Osteoblast (primary cell): ENCODE measurements around the gene SLC24A4. TPM values are rescaled to one million over a fixed set of nuclear protein-coding genes. Genes with fewer than 3 reads are reported as not detected.

Experiments
- DNase-seq: peaks from one replicate; pipeline ENCODE4 v3.0.0; 2011; ENCODE audit warnings: low spot score, mixed read lengths; ENCODE audit not compliant: insufficient read length; ENCODE audit errors: missing footprints
- H2AFZ ChIP-seq: 2 replicates; pipeline ENCODE4 v1.6.0; 2011; ENCODE audit warnings: mild to moderate bottlenecking, low read length
- H3K27ac ChIP-seq: 2 replicates; pipeline ENCODE4 v1.5.1; 2011; ENCODE audit warnings: mild to moderate bottlenecking, low read depth, low read length, moderate library complexity
- H3K27me3 ChIP-seq: 2 replicates; pipeline ENCODE4 v1.6.0; 2012; ENCODE audit warnings: mild to moderate bottlenecking, control low read depth, inconsistent platforms, low read length, moderate library complexity; ENCODE audit not compliant: insufficient read depth
- H3K36me3 ChIP-seq: 2 replicates; pipeline ENCODE4 v1.5.1; 2011; ENCODE audit warnings: mild to moderate bottlenecking, low read length, control low read depth, moderate library complexity; ENCODE audit not compliant: insufficient read depth
- H3K4me1 ChIP-seq: 2 replicates; pipeline ENCODE4 v1.5.1; 2011; ENCODE audit warnings: mild to moderate bottlenecking, low read length, control low read depth, moderate library complexity; ENCODE audit not compliant: insufficient read depth
- H3K4me2 ChIP-seq: 2 replicates; pipeline ENCODE4 v1.6.0; 2011; ENCODE audit warnings: mild to moderate bottlenecking, low read length; ENCODE audit not compliant: insufficient read depth
- H3K4me3 ChIP-seq: fragments of 200-600 bp; sonication (generic); 3 replicates; pipeline ENCODE4 v1.5.1; 2012; ENCODE audit warnings: mild to moderate bottlenecking, low read length, inconsistent platforms; ENCODE audit not compliant: insufficient read depth
- H3K79me2 ChIP-seq: 2 replicates; pipeline ENCODE4 v1.6.0; 2012; ENCODE audit warnings: mild to moderate bottlenecking, low read length, control low read depth, inconsistent platforms; ENCODE audit not compliant: insufficient read depth
- H3K9me3 ChIP-seq: 2 replicates; pipeline ENCODE4 v1.5.1; 2011; ENCODE audit warnings: low read depth, low read length, control low read depth
- H4K20me1 ChIP-seq: 2 replicates; pipeline ENCODE4 v1.6.0; 2012; ENCODE audit warnings: mild to moderate bottlenecking, low read length, control low read depth; ENCODE audit not compliant: insufficient read depth
- CTCF ChIP-seq: IDR thresholded peaks from 2 replicates; pipeline ENCODE4 v1.5.1; 2011; ENCODE audit warnings: mild to moderate bottlenecking, low read depth, low read length, moderate library complexity; ENCODE audit errors: extremely low read depth
- total RNA-seq: library from RNA; depleted of rRNA; stranded (reverse); fragments of >200 nt; gene quantifications from 2 replicates; pipeline ENCODE4 v1.2.3, GENCODE V29; 2012

The SLC24A4 gene
- total RNA-seq, 1 donor, result under 0.01 TPM

- peaks cover 61% of the 10 kb centered on the region for H4K20me1 ChIP-seq
- H3K79me2 ChIP-seq, result peaks cover 75% of the 10 kb centered on the region
- H3K27me3 ChIP-seq, result no peaks in the 10 kb centered on the region
- H3K27ac ChIP-seq, result no peak overlapping the region
- H3K4me2 ChIP-seq, result no peak overlapping the region
- no peak for TF ChIP-seq CTCF
- H3K4me3 ChIP-seq, result no peak overlapping the region
- peak; percentile 48 for DNase-seq
- H3K9me3 ChIP-seq, result no peaks in the 10 kb centered on the region
- peaks cover 2% of the 10 kb centered on the region for H3K4me1 ChIP-seq
- no peaks in the 10 kb centered on the region for H3K36me3 ChIP-seq
- H2AFZ ChIP-seq, result no peak overlapping the region
Observed at GRCh38 chr14:92524602-92525185, 201.7 kb downstream of the SLC24A4 start.

- Histone ChIP-seq H4K20me1 (peaks cover 54% of the 10 kb centered on the region), H3K4me3 (no peak overlapping the region), H3K9me3 (no peaks in the 10 kb centered on the region), H3K27ac (no peak overlapping the region), H2AFZ (no peak overlapping the region), H3K4me2 (no peak overlapping the region), H3K27me3 (no peaks in the 10 kb centered on the region), H3K36me3 (no peaks in the 10 kb centered on the region), H3K4me1 (peaks cover 7% of the 10 kb centered on the region), H3K79me2 (peaks cover 72% of the 10 kb centered on the region)
- DNase-seq, result peak; percentile 57
- no peak for TF ChIP-seq CTCF
Observed at GRCh38 chr14:92525322-92526095, 202.5 kb downstream of the SLC24A4 start.

- Histone ChIP-seq H3K27me3 (no peaks in the 10 kb centered on the region), H4K20me1 (peaks cover 42% of the 10 kb centered on the region), H3K79me2 (peaks cover 69% of the 10 kb centered on the region), H3K4me3 (no peak overlapping the region), H3K36me3 (no peaks in the 10 kb centered on the region), H3K9me3 (no peaks in the 10 kb centered on the region), H3K4me1 (peaks cover 11% of the 10 kb centered on the region), H3K27ac (no peak overlapping the region), H3K4me2 (no peak overlapping the region), H2AFZ (no peak overlapping the region)
- no peak for TF ChIP-seq CTCF
- DNase-seq, result no peak
Observed at GRCh38 chr14:92527721-92528120, 204.8 kb downstream of the SLC24A4 start.

GRCh38 chr14:92528486-92529100 lies 205.6 kb downstream of the SLC24A4 start:
- Histone ChIP-seq H4K20me1 (peaks cover 36% of the 10 kb centered on the region), H3K79me2 (peaks cover 69% of the 10 kb centered on the region)
- DNase-seq, result no peak

More at GRCh38 chr14:92528486-92529100, 205.6 kb downstream of the SLC24A4 start:
- peaks cover 11% of the 10 kb centered on the region for H3K4me1 ChIP-seq
- H3K9me3 ChIP-seq, result no peaks in the 10 kb centered on the region
- no peaks in the 10 kb centered on the region for H3K27me3 ChIP-seq
- H2AFZ ChIP-seq, result no peak overlapping the region
- no peaks in the 10 kb centered on the region for H3K36me3 ChIP-seq
- H3K27ac ChIP-seq, result no peak overlapping the region
- H3K4me2 ChIP-seq, result no peak overlapping the region
- no peak for TF ChIP-seq CTCF
- no peak overlapping the region for H3K4me3 ChIP-seq
